Activated CD8-positive, alpha-beta T cell treated with anti-CD3 and anti-CD28 coated beads for 36 hours (primary cell): ENCODE measurements around the gene RAB6A. TPM values are rescaled to one million over a fixed set of nuclear protein-coding genes. Genes with fewer than 3 reads are reported as not detected.

Experiments
- ATAC-seq: fragments of 200-7000 bp; cut with Tn5 transposase; one replicate; pipeline ENCODE4 v1.10.0; 2021; ENCODE audit warnings: mild to moderate bottlenecking, moderate library complexity
- CTCF ChIA-PET: fragments of 350-600 bp; sonication (Branson Sonifier 250); formaldehyde crosslinking; loops from one replicate; lab custom pipeline; 2021; ENCODE audit warnings: antibody characterized with exemption; lab: Charles Lee
- POLR2A ChIA-PET: fragments of 350-600 bp; sonication (Branson Sonifier 250); formaldehyde crosslinking; loops from one replicate; lab custom pipeline; 2021; ENCODE audit warnings: antibody characterized with exemption; lab: Charles Lee
- DNase-seq: peaks from one replicate; pipeline ENCODE4 v3.0.0-alpha.2; 2020
- H3K27ac Mint-ChIP-seq: one replicate; pipeline ENCODE4 v1.8.0; 2021; ENCODE audit warnings: mild to moderate bottlenecking, mixed read lengths
- H3K27me3 Mint-ChIP-seq: one replicate; pipeline ENCODE4 v1.8.0; 2021; ENCODE audit warnings: mixed read lengths
- H3K36me3 Mint-ChIP-seq: one replicate; pipeline ENCODE4 v1.8.0; 2021; ENCODE audit warnings: low read depth, mixed read lengths
- H3K4me1 Mint-ChIP-seq: one replicate; pipeline ENCODE4 v1.8.0; 2021; ENCODE audit warnings: low read depth, mixed read lengths
- H3K4me3 Mint-ChIP-seq: one replicate; pipeline ENCODE4 v1.8.0; 2021; ENCODE audit warnings: mild to moderate bottlenecking, moderate library complexity, mixed read lengths
- H3K9me3 Mint-ChIP-seq: one replicate; pipeline ENCODE4 v1.8.0; 2021; ENCODE audit warnings: mixed read lengths
- CTCF ChIP-seq: fragments of 200-600 bp; IDR thresholded peaks from one replicate; pipeline ENCODE4 v1.8.0; 2022; ENCODE audit warnings: antibody characterized with exemption, mild to moderate bottlenecking
- intact Hi-C: fragments of 100-400 bp; cut with micrococcal nuclease; formaldehyde crosslinking; loops from one replicate; pipeline ENCODE4 v1.10.0; 2022
- total RNA-seq, 2 experiments: library from RNA; stranded (reverse); gene quantifications; one replicate each; pipeline ENCODE4 v1.2.3, GENCODE V29; 2021

RAB6A gene
- total RNA-seq, 2 experiments from 2014 or later, result 75.3 to 77.6 TPM

GRCh38 chr11:73649206-73649605 lies 111.7 kb downstream of the RAB6A start:
- no peak for TF ChIP-seq CTCF
- ChIA-PET POLR2A (no interaction called here), CTCF (interaction anchor here (2.6 to 6.3 kb wide), 3 partner anchors 12 to 298 kb away, joined by 9 to 56 read pairs (median 44); no protein-coding TSS in a partner anchor)
- H3K27me3 Mint-ChIP-seq, result no peaks in the 10 kb centered on the region
- intact Hi-C loops, result no loop called here
- no peak overlapping the region for H3K4me3 Mint-ChIP-seq
- no peaks in the 10 kb centered on the region for H3K36me3 Mint-ChIP-seq
- peaks cover 12% of the 10 kb centered on the region for H3K4me1 Mint-ChIP-seq
- ATAC-seq, result no peak
- no peaks in the 10 kb centered on the region for H3K9me3 Mint-ChIP-seq
- no peak overlapping the region for H3K27ac Mint-ChIP-seq
- DNase-seq, result no peak

- no peak for TF ChIP-seq CTCF
- no peak for ATAC-seq
- intact Hi-C loops, result no loop called here
- H3K36me3 Mint-ChIP-seq, result no peaks in the 10 kb centered on the region
- H3K4me3 Mint-ChIP-seq, result no peak overlapping the region
- H3K9me3 Mint-ChIP-seq, result no peaks in the 10 kb centered on the region
- H3K27ac Mint-ChIP-seq, result no peak overlapping the region
- DNase-seq, result no peak
- H3K4me1 Mint-ChIP-seq, result peaks cover 12% of the 10 kb centered on the region
- ChIA-PET CTCF (interaction anchor here (0.8 to 6.3 kb wide), 5 partner anchors 13 to 313 kb away, joined by 3 to 56 read pairs (median 9); no protein-coding TSS in a partner anchor), POLR2A (interaction anchor here (0.9 to 1.9 kb wide), 2 partner anchors 13 to 271 kb away, joined by 4 to 10 read pairs; no protein-coding TSS in a partner anchor)
- no peaks in the 10 kb centered on the region for H3K27me3 Mint-ChIP-seq
Observed at GRCh38 chr11:73648571-73649046, 112.3 kb downstream of the RAB6A start.

GRCh38 chr11:73648121-73648520 lies 112.8 kb downstream of the RAB6A start:
- Mint-ChIP-seq H3K9me3 (no peaks in the 10 kb centered on the region), H3K27ac (no peak overlapping the region), H3K36me3 (no peaks in the 10 kb centered on the region), H3K27me3 (no peaks in the 10 kb centered on the region), H3K4me3 (peak overlapping the region; percentile 80), H3K4me1 (peaks cover 12% of the 10 kb centered on the region)
- no peak for DNase-seq
- ATAC-seq, result no peak
- intact Hi-C loops, result no loop called here
- TF ChIP-seq CTCF, result no peak
- CTCF ChIA-PET, result interaction anchor here (0.8 to 6.3 kb wide), 5 partner anchors 13 to 313 kb away, joined by 3 to 56 read pairs (median 9); no protein-coding TSS in a partner anchor
- POLR2A ChIA-PET, result interaction anchor here (0.7 to 1.9 kb wide), 4 partner anchors 13 to 271 kb away, joined by 3 to 10 read pairs (median 4); no protein-coding TSS in a partner anchor

- peaks cover 12% of the 10 kb centered on the region for H3K4me1 Mint-ChIP-seq
- no peaks in the 10 kb centered on the region for H3K27me3 Mint-ChIP-seq
- H3K36me3 Mint-ChIP-seq, result no peaks in the 10 kb centered on the region
- ChIA-PET POLR2A (interaction anchor here (0.5 to 1.9 kb wide), 5 partner anchors 14 to 270 kb away, joined by 3 to 10 read pairs (median 3); no protein-coding TSS in a partner anchor), CTCF (interaction anchor here (0.8 to 6.3 kb wide), 8 partner anchors 11 to 312 kb away, joined by 3 to 56 read pairs (median 4); partner anchors contain the start of gene FAM168A)
- peak overlapping the region; percentile 68 for H3K27ac Mint-ChIP-seq
- TF ChIP-seq CTCF, result no peak
- H3K9me3 Mint-ChIP-seq, result no peaks in the 10 kb centered on the region
- DNase-seq (peak; percentile 97), ATAC-seq (peak; percentile 100)
- peak overlapping the region; percentile 80 for H3K4me3 Mint-ChIP-seq
- intact Hi-C loops, result no loop called here
Observed at GRCh38 chr11:73647459-73648100, 113.3 kb downstream of the RAB6A start.
